AG09309 (cell line): ENCODE data around the gene JAZF1.

Source experiments
- DNase-seq: peaks from one replicate; pipeline ENCODE4 v3.0.0-alpha.2; 2010; ENCODE audit warnings: low read depth
- H3K4me3 ChIP-seq: 2 replicates; pipeline ENCODE4 v1.5.1; 2011; ENCODE audit warnings: mild to moderate bottlenecking, low read depth, low read length, moderate library complexity; ENCODE audit not compliant: control insufficient read depth
- CTCF ChIP-seq: IDR thresholded peaks from 2 replicates; pipeline ENCODE4 v1.5.1; 2011; ENCODE audit warnings: mild to moderate bottlenecking, low read depth, low read length, inconsistent platforms; ENCODE audit not compliant: insufficient read depth, control insufficient read depth; ENCODE audit errors: missing control alignments

JAZF1 gene

GRCh38 chr7:28180364-28181147 is at the start of gene JAZF1:
Gene JAZF1, minus strand, starts transcription at chr7:28180795.
- peak within 1 kb of the TSS; percentile 84 for H3K4me3 ChIP-seq
- no peak for DNase-seq

GRCh38 chr7:28230261-28230660 is 49.7 kb upstream of the JAZF1 start:
- no peak for DNase-seq
- TF ChIP-seq CTCF: no peak
- no peak overlapping the region for H3K4me3 ChIP-seq

More at GRCh38 chr7:28180364-28181147, at the start of gene JAZF1:
- no peak for TF ChIP-seq CTCF

- TF ChIP-seq CTCF: no peak
- no peak for DNase-seq
Measured at GRCh38 chr7:28228396-28228795, 47.8 kb upstream of the JAZF1 start.

GRCh38 chr7:28226003-28226402 is 45.4 kb upstream of the JAZF1 start:
- TF ChIP-seq CTCF: no peak
- DNase-seq: no peak
- H3K4me3 ChIP-seq: no peak overlapping the region

More at GRCh38 chr7:28228396-28228795, 47.8 kb upstream of the JAZF1 start:
- H3K4me3 ChIP-seq: no peak overlapping the region

- no peak for DNase-seq
- TF ChIP-seq CTCF: no peak
- no peak overlapping the region for H3K4me3 ChIP-seq
Measured at GRCh38 chr7:28225576-28225975, 45.0 kb upstream of the JAZF1 start.

GRCh38 chr7:28224675-28225074 is 44.1 kb upstream of the JAZF1 start:
- DNase-seq: no peak
- TF ChIP-seq CTCF: no peak
- H3K4me3 ChIP-seq: no peak overlapping the region

GRCh38 chr7:28224172-28224571 is 43.6 kb upstream of the JAZF1 start:
- DNase-seq: no peak
- H3K4me3 ChIP-seq: no peak overlapping the region
- TF ChIP-seq CTCF: no peak
